HepG2 (cell line): ENCODE results near the gene NEURL4. TPM values are rescaled to one million over a fixed set of nuclear protein-coding genes. Genes with fewer than 3 reads are reported as not detected.

Source experiments
- CAMTA2 ChIP-seq: sonication (generic); formaldehyde crosslinking; IDR thresholded peaks from 2 replicates; pipeline ENCODE4 v1.4.0; 2020; ENCODE audit warnings: mild to moderate bottlenecking, missing genetic modification reagents, borderline replicate concordance
- CBX5 ChIP-seq: sonication (generic); formaldehyde crosslinking; IDR thresholded peaks from 2 replicates; pipeline ENCODE4 v1.4.0; 2020; ENCODE audit warnings: missing genetic modification reagents, borderline replicate concordance
- FIP1L1 ChIP-seq: fragments of 200-400 bp; formaldehyde crosslinking; IDR thresholded peaks from 2 replicates; pipeline ENCODE4 v1.6.1; 2018; ENCODE audit warnings: low read depth, mild to moderate bottlenecking, low read length, moderate library complexity, borderline replicate concordance; ENCODE audit not compliant: insufficient read depth
- HES4 ChIP-seq: sonication (generic); formaldehyde crosslinking; IDR thresholded peaks from 2 replicates; pipeline ENCODE4 v1.9.0; 2021; ENCODE audit warnings: mild to moderate bottlenecking, missing genetic modification reagents, borderline replicate concordance
- KLF12 ChIP-seq: sonication (generic); formaldehyde crosslinking; IDR thresholded peaks from 2 replicates; pipeline ENCODE4 v1.4.0; 2020; ENCODE audit warnings: missing genetic modification reagents, borderline replicate concordance
- NFE2L2 ChIP-seq: fragments of 150-350 bp; IDR thresholded peaks from 2 replicates; pipeline ENCODE4 v1.6.1; 2014; ENCODE audit warnings: low read length
- NFYB ChIP-seq: sonication (generic); formaldehyde crosslinking; IDR thresholded peaks from 2 replicates; pipeline ENCODE4 v1.4.0; 2020; ENCODE audit warnings: missing genetic modification reagents
- ONECUT2 ChIP-seq: sonication (generic); formaldehyde crosslinking; IDR thresholded peaks from 2 replicates; pipeline ENCODE4 v1.4.0; 2020; ENCODE audit warnings: missing genetic modification reagents
- RXRB ChIP-seq: IDR thresholded peaks from 2 replicates; pipeline ENCODE4 v1.6.1; 2016; ENCODE audit warnings: borderline replicate concordance, missing genetic modification reagents, missing compliant biosample characterization
- SIN3B ChIP-seq: fragments of 150-350 bp; IDR thresholded peaks from 2 replicates; pipeline ENCODE4 v1.6.1; 2014; ENCODE audit warnings: low read length
- SMC3 ChIP-seq: IDR thresholded peaks from 2 replicates; pipeline ENCODE4 v1.6.1; 2011; ENCODE audit warnings: low read length, improper control_type of control experiment
- TSC22D2 ChIP-seq: sonication (generic); formaldehyde crosslinking; IDR thresholded peaks from 2 replicates; pipeline ENCODE4 v1.5.1; 2020; ENCODE audit warnings: missing genetic modification reagents, mild to moderate bottlenecking, borderline replicate concordance
- USF2 ChIP-seq, 2 experiments: sonication (generic) in 1 of 2; formaldehyde crosslinking in 1 of 2; IDR thresholded peaks; 2 replicates each; pipeline versions ENCODE4 v1.5.1 to v1.6.1; 2011 to 2020; ENCODE audit warnings: borderline replicate concordance in 1 of 2, low read depth in 1 of 2, low read length in 1 of 2, mild to moderate bottlenecking in 1 of 2, missing genetic modification reagents in 1 of 2, moderate library complexity in 1 of 2
- ZNF235 ChIP-seq: sonication (generic); formaldehyde crosslinking; IDR thresholded peaks from 2 replicates; pipeline ENCODE4 v1.8.1; 2023; ENCODE audit warnings: mild to moderate bottlenecking, missing genetic modification reagents, borderline replicate concordance
- ZNF274 ChIP-seq: sonication (generic); formaldehyde crosslinking; IDR thresholded peaks from 2 replicates; pipeline ENCODE4 v1.5.1; 2020; ENCODE audit warnings: mild to moderate bottlenecking, missing genetic modification reagents
- ZNF550 ChIP-seq: sonication (generic); formaldehyde crosslinking; IDR thresholded peaks from 2 replicates; pipeline ENCODE4 v1.4.0; 2020; ENCODE audit warnings: mild to moderate bottlenecking, missing genetic modification reagents, borderline replicate concordance
- ZNF615 ChIP-seq: sonication (generic); formaldehyde crosslinking; IDR thresholded peaks from 2 replicates; pipeline ENCODE4 v1.5.0; 2020; ENCODE audit warnings: mild to moderate bottlenecking, missing genetic modification reagents, borderline replicate concordance
- ZNF746 ChIP-seq: sonication (generic); formaldehyde crosslinking; IDR thresholded peaks from 2 replicates; pipeline ENCODE4 v1.8.0; 2022; ENCODE audit warnings: mild to moderate bottlenecking, missing genetic modification reagents
- ZNF850 ChIP-seq: sonication (generic); formaldehyde crosslinking; conservative IDR thresholded peaks from 2 replicates; pipeline ENCODE4 v1.9.0; 2021; ENCODE audit warnings: mild to moderate bottlenecking, missing genetic modification reagents
- polyA plus RNA-seq, 8 experiments: library from polyadenylated mRNA; depleted of rRNA in 3 of 8; stranded (reverse) in 7 of 8; unstranded in 1 of 8; fragments of >200 nt; fragmentation: Illumina TruSeq in 4 of 8; extraction: Trizol in 4 of 8; gene quantifications; 2 replicates each; pipeline versions ENCODE4 v1.2.1 to v1.2.3, GENCODE V29; 2011 to 2016; ENCODE audit warnings: low read depth in 4 of 8, missing spikeins in 1 of 8, mixed read lengths in 1 of 8; ENCODE audit not compliant: insufficient read depth in 1 of 8
- total RNA-seq, 5 experiments: library from RNA; depleted of rRNA; stranded (reverse); fragments of >200 nt; fragmentation: Illumina TruSeq; extraction: Trizol; gene quantifications; 2 replicates each; pipeline ENCODE4 v1.2.3, GENCODE V29; 2016; ENCODE audit warnings: low read depth in 1 of 5
- TF ChIP-seq, protein P1 (sequence below): sonication (generic); formaldehyde crosslinking; IDR thresholded peaks from 2 replicates; pipeline ENCODE4 v1.4.0; 2020; ENCODE audit warnings: low read depth, mild to moderate bottlenecking, missing genetic modification reagents
- TF ChIP-seq, protein P2 (sequence below): IDR thresholded peaks from 2 replicates; pipeline ENCODE4 v1.6.1; 2016; ENCODE audit warnings: missing compliant biosample characterization, missing genetic modification reagents, borderline replicate concordance
- TF ChIP-seq, protein P3 (sequence below): IDR thresholded peaks from 2 replicates; pipeline ENCODE4 v1.6.1; 2016; ENCODE audit warnings: missing biosample characterization, missing genetic modification reagents, low read depth
- TF ChIP-seq, protein P4 (sequence below): IDR thresholded peaks from 2 replicates; pipeline ENCODE4 v1.6.1; 2016; ENCODE audit warnings: missing compliant biosample characterization, missing genetic modification reagents, borderline replicate concordance

Gene NEURL4
- total and polyA plus RNA-seq, 2 of the 13 experiments (the other 11 are each of a cell fraction or from before 2014, with no cell fraction given), result 14.8 to 15.7 TPM

- TF ChIP-seq TSC22D2 (CRISPR knock-in tag), result peak; percentile 42; the same call in 1 of the 2 replicates
- TF ChIP-seq SIN3B, result no peak
- TF ChIP-seq FIP1L1, result no peak
- TF ChIP-seq ZNF615, result no peak; the same call in 1 of the 2 replicates
- TF ChIP-seq CBX5 (CRISPR knock-in tag), result 0 out of 2 replicates have a peak, but pooled peaks have one; percentile 21
- no peak for TF ChIP-seq NFE2L2
- TF ChIP-seq ZNF274, result peak; percentile 78; the same call in 1 of the 2 replicates
- TF ChIP-seq NFYB (CRISPR knock-in tag), result no peak
- TF ChIP-seq RXRB (CRISPR knock-in tag), result peak; percentile 67; the same call in 1 of the 2 replicates
- TF ChIP-seq, protein P1, sequence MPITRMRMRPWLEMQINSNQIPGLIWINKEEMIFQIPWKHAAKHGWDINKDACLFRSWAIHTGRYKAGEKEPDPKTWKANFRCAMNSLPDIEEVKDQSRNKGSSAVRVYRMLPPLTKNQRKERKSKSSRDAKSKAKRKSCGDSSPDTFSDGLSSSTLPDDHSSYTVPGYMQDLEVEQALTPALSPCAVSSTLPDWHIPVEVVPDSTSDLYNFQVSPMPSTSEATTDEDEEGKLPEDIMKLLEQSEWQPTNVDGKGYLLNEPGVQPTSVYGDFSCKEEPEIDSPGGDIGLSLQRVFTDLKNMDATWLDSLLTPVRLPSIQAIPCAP (CRISPR knock-in tag), result no peak
- no peak; the same call in 1 of the 2 replicates for TF ChIP-seq ZNF746 (CRISPR knock-in tag)
- no peak for TF ChIP-seq ONECUT2 (CRISPR knock-in tag)
- TF ChIP-seq, protein P2, sequence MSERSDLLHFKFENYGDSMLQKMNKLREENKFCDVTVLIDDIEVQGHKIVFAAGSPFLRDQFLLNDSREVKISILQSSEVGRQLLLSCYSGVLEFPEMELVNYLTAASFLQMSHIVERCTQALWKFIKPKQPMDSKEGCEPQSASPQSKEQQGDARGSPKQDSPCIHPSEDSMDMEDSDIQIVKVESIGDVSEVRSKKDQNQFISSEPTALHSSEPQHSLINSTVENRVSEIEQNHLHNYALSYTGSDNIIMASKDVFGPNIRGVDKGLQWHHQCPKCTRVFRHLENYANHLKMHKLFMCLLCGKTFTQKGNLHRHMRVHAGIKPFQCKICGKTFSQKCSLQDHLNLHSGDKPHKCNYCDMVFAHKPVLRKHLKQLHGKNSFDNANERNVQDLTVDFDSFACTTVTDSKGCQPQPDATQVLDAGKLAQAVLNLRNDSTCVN (CRISPR knock-in tag), result peak; percentile 60; the same call in 1 of the 2 replicates
- TF ChIP-seq ZNF550 (CRISPR knock-in tag), result no peak
- no peak for TF ChIP-seq CAMTA2 (CRISPR knock-in tag)
- TF ChIP-seq, protein P3, sequence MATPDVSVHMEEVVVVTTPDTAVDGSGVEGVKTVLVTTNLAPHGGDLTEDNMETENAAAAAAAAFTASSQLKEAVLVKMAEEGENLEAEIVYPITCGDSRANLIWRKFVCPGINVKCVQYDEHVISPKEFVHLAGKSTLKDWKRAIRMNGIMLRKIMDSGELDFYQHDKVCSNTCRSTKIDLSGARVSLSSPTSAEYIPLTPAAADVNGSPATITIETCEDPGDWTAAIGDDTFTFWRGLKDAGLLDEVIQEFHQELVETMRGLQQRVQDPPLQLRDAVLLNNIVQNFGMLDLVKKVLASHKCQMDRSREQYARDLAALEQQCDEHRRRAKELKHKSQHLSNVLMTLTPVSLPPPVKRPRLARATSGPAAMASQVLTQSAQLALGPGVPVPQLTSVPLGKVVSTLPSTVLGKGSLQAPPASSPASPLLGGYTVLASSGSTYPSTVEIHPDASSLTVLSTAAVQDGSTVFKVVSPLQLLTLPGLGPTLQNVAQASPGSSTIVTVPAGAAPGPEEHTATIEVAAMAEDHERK (CRISPR knock-in tag), result no peak
- no peak for TF ChIP-seq USF2 (IDR thresholded peaks at IDR 0.05; ENCODE audit: low read depth, low read length)
- TF ChIP-seq USF2 (CRISPR knock-in tag; IDR thresholded peaks at IDR 0.05; ENCODE audit: borderline replicate concordance), result no peak
- 0 out of 2 replicates have a peak, but pooled peaks have one; percentile 34 for TF ChIP-seq ZNF235 (CRISPR knock-in tag)
- TF ChIP-seq, protein P4, sequence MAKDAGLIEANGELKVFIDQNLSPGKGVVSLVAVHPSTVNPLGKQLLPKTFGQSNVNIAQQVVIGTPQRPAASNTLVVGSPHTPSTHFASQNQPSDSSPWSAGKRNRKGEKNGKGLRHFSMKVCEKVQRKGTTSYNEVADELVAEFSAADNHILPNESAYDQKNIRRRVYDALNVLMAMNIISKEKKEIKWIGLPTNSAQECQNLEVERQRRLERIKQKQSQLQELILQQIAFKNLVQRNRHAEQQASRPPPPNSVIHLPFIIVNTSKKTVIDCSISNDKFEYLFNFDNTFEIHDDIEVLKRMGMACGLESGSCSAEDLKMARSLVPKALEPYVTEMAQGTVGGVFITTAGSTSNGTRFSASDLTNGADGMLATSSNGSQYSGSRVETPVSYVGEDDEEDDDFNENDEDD (CRISPR knock-in tag), result peak; percentile 80
- no peak for TF ChIP-seq KLF12
- no peak for TF ChIP-seq ZNF850 (CRISPR knock-in tag)
- peak; percentile 90 for TF ChIP-seq SMC3
- 0 out of 2 replicates have a peak, but pooled peaks have one; percentile 49 for TF ChIP-seq HES4 (CRISPR knock-in tag)
These were observed 48.5 kb downstream of the NEURL4 start (continued) for GRCh38 chr17:7280519-7281073.
